Measurements from ENCODE around the gene FAM118B.
"Not testable (repeated sequence)": the region's sequence is repeated elsewhere in the genome, so short reads cannot be mapped to it uniquely, and the experiment has no call there.

FAM118B gene

DNA sequence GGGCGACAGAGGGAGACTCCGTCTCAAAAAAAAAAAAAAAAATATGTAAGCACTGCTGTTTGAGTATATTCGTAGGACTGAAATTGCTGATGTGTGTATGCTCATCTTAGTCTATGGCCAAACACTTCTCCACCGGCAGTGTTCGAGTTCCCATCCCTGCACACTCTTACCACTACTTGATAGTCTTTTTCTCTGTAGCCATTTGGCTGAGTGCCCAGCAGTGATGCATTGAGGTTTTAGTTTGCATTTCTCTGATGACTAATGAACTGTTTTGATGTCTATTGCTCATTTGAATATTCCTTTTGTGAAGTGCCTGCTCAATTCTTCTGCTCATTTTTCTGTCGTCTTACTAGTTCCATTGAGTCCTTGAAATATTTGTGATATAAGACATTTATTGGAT is 73.2 kb downstream of the FAM118B start:
- Mint-ChIP-seq H3K27ac (no peak overlapping the region), H3K36me3 (peaks cover 16% of the 10 kb centered on the region), H3K4me1 (peaks cover 50% of the 10 kb centered on the region), H3K9me3 (no peaks in the 10 kb centered on the region), H3K4me3 (peak overlapping the region; percentile 51), H3K27me3 (no peaks in the 10 kb centered on the region)
- CTCF ChIA-PET = interaction anchor here (1.3 kb wide), 1 partner anchor 342 kb away, joined by 3 read pairs; no protein-coding TSS in a partner anchor
- peak; percentile 56 for DNase-seq

DNA sequence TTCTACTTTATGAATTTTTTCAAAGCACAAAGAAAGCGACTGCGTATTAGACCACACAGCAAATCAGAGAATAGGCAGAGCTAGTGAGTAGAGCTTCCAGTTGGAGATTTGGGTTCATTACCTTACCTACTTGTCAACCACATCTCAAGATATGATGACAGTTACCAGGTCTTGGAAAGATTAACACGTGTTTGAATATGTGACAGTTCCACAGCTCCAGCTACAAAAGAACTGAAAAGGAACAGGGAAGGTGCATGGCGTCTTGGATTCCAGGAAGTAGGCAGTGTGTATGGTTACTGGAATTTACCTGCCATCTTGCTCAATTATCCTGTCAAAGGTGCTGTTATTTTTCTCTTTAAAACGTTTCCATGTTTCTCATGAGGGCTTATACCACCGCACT is 76.7 kb downstream of the FAM118B start:
- peaks cover 22% of the 10 kb centered on the region for H3K4me1 Mint-ChIP-seq
- H3K9me3 Mint-ChIP-seq = no peaks in the 10 kb centered on the region
- no peak for DNase-seq
- peaks cover 31% of the 10 kb centered on the region for H3K36me3 Mint-ChIP-seq
- H3K27me3 Mint-ChIP-seq = no peaks in the 10 kb centered on the region
- CTCF ChIA-PET = interaction anchor here (0.9 to 1.1 kb wide), 2 partner anchors 22 to 193 kb away, joined by 3 read pairs; no protein-coding TSS in a partner anchor
- no peak overlapping the region for H3K27ac Mint-ChIP-seq
- H3K4me3 Mint-ChIP-seq = no peak overlapping the region

DNA sequence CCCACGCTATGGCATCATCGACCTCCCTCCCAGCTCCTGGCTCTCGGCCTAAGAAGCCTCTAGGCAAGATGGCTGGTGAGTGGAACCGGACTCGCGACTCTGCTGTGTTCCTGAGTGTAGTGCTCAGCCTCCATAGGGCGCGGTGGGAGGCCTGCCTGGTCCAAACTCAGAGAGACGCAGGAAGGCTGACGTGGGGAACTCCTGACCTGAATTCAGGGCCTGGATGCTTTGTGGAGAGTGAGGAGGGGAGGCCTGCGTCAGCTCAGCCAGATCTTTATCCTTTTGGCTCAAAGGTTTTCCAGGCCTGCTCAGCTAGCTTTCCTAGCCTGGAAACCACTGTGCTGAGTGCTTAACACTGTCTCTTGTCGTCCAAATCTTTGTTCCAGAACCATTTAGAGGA is 79.3 kb downstream of the FAM118B start:
- Mint-ChIP-seq H3K4me3 (no peak overlapping the region), H3K36me3 (peaks cover 37% of the 10 kb centered on the region), H3K27me3 (no peaks in the 10 kb centered on the region), H3K27ac (no peak overlapping the region), H3K9me3 (no peaks in the 10 kb centered on the region), H3K4me1 (peaks cover 3% of the 10 kb centered on the region)
- CTCF ChIA-PET = no interaction called here
- DNase-seq = no peak

GRCh38 chr11:126293726-126294125 is 82.1 kb downstream of the FAM118B start:
- Mint-ChIP-seq H3K9me3 (no peaks in the 10 kb centered on the region), H3K27ac (no peak overlapping the region), H3K27me3 (no peaks in the 10 kb centered on the region), H3K4me3 (no peak overlapping the region), H3K36me3 (peaks cover 41% of the 10 kb centered on the region), H3K4me1 (peaks cover 2% of the 10 kb centered on the region)
- CTCF ChIA-PET = interaction anchor here (0.9 to 1.2 kb wide), 2 partner anchors 13 to 17 kb away, joined by 3 read pairs; no protein-coding TSS in a partner anchor
- DNase-seq = no peak

GRCh38 chr11:126297004-126297403 is 85.4 kb downstream of the FAM118B start:
- DNase-seq = no peak
- Mint-ChIP-seq H3K36me3 (peaks cover 30% of the 10 kb centered on the region), H3K27ac (no peak overlapping the region), H3K27me3 (no peaks in the 10 kb centered on the region), H3K9me3 (no peaks in the 10 kb centered on the region), H3K4me3 (no peak overlapping the region), H3K4me1 (peaks cover 2% of the 10 kb centered on the region)
- CTCF ChIA-PET = no interaction called here

- H3K9me3 Mint-ChIP-seq = no peaks in the 10 kb centered on the region
- peak within 1 kb of the TSS; percentile 76 for H3K4me3 Mint-ChIP-seq
- H3K27me3 Mint-ChIP-seq = no peaks in the 10 kb centered on the region
- CTCF ChIA-PET = interaction anchor here (0.6 kb wide), 1 partner anchor 36 kb away, joined by 3 read pairs; no protein-coding TSS in a partner anchor
- peaks cover 28% of the 10 kb centered on the region for H3K36me3 Mint-ChIP-seq
- peak within 1 kb of the TSS; percentile 94 for H3K27ac Mint-ChIP-seq
- peaks cover 37% of the 10 kb centered on the region for H3K4me1 Mint-ChIP-seq
- DNase-seq = peak; percentile 89
Measured at GRCh38 chr11:126303623-126304456, 92.3 kb downstream of the FAM118B start, which contains the start of gene DCPS. TSS of gene DCPS (plus strand) at chr11:126304060. CDS start at chr11:126304081, 21 bp downstream.

DNA sequence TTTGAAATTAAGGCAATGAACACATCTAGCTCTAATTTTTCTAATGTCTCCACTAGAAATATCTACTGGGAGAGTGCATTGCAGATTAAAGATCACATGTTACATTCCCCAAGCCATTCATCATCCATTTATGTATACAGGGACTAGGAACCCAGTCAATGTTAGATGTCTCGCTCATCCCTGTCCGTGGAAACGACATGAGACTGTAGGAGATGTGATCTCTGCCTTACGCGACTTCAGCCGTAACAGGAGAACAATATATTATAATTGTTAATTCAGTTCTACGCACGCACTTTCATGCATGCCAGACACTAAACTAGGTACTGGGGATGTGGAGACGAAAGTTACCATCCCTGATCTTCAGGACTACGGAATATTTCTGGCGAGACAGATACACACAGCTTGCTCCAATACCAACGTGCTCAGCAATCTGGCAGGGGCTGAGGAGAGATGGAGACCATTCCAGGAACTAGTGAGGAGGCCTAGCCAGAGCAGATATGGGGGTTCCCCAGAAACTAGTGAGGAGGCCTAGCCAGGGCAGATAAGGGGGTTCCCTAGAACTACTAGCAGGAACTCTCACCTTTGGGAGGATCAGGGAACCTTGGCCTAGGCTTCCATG is 93.0 kb downstream of the FAM118B start:
- Mint-ChIP-seq H3K36me3 (peaks cover 27% of the 10 kb centered on the region), H3K4me1 (peaks cover 37% of the 10 kb centered on the region), H3K4me3 (peak overlapping the region; percentile 76), H3K9me3 (no peaks in the 10 kb centered on the region), H3K27me3 (no peaks in the 10 kb centered on the region), H3K27ac (peak overlapping the region; percentile 94)
- CTCF ChIA-PET = no interaction called here
- DNase-seq = no peak

DNA sequence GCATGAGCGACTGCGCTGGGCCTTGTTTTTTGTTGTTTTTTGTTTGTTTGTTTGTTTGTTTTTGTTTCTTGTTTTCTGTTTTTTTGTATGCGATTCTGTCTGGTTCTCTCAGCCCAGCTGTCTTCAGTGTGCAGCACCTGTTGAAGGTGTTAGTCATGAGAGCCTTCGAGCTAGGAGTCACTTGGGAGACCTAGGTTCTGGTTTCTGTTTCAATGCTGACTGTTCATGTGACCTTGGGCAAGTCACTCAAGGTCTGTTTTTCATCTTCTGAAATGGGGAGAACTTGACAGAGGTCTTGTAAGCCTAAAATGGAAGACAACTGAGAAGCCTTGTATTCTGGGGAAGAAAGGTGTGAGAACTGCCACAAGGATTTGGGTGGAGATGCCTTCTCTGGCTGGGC is 94.1 kb downstream of the FAM118B start:
- H3K9me3 Mint-ChIP-seq = no peaks in the 10 kb centered on the region
- no peaks in the 10 kb centered on the region for H3K27me3 Mint-ChIP-seq
- H3K27ac Mint-ChIP-seq = peak overlapping the region; percentile 80
- CTCF ChIA-PET = interaction anchor here (0.7 to 1.4 kb wide), 3 partner anchors 13 to 175 kb away, joined by 3 to 5 read pairs (median 4); no protein-coding TSS in a partner anchor
- H3K4me1 Mint-ChIP-seq = peaks cover 46% of the 10 kb centered on the region
- peaks cover 35% of the 10 kb centered on the region for H3K36me3 Mint-ChIP-seq
- DNase-seq = peak; percentile 42
- H3K4me3 Mint-ChIP-seq = peak overlapping the region; percentile 57

DNA sequence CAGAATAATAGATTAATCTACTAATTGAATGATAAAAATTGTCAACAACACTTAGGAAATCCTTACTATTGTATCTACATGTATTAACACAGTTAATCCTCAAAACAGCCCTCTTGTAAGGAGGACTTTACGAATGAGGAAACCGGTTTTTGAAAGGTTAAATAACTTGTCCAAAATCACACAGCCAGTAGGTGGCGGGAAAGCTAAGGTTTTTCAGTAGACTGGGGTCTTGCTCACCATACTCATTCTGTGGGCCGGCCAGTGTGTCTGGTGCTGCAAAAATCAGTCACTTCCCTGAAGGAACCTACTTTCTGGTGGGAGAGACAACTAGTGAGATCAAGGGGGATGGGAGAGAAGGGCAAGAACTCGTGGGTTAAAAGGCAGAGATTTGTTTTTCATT is 96.1 kb downstream of the FAM118B start:
- Mint-ChIP-seq H3K36me3 (peaks cover 39% of the 10 kb centered on the region), H3K27ac (no peak overlapping the region), H3K27me3 (no peaks in the 10 kb centered on the region), H3K9me3 (no peaks in the 10 kb centered on the region), H3K4me3 (no peak overlapping the region), H3K4me1 (peaks cover 46% of the 10 kb centered on the region)
- CTCF ChIA-PET = interaction anchor here (0.9 to 1.6 kb wide), 5 partner anchors 8 to 136 kb away, joined by 3 to 4 read pairs (median 4); no protein-coding TSS in a partner anchor
- peak; percentile 42 for DNase-seq

GRCh38 chr11:126308271-126308671 is 96.7 kb downstream of the FAM118B start:
- H3K4me1 Mint-ChIP-seq = peaks cover 41% of the 10 kb centered on the region
- H3K27ac Mint-ChIP-seq = no peak overlapping the region
- no peaks in the 10 kb centered on the region for H3K27me3 Mint-ChIP-seq

GRCh38 chr11:126308771-126309170 is 97.2 kb downstream of the FAM118B start:
- H3K9me3 Mint-ChIP-seq, H3K27me3 Mint-ChIP-seq, H3K4me3 Mint-ChIP-seq, DNase-seq, H3K27ac Mint-ChIP-seq: not testable (repeated sequence)
- CTCF ChIA-PET = interaction anchor here (0.7 to 3.8 kb wide), 3 partner anchors 10 to 1595 kb away, joined by 3 to 61 read pairs (median 3); no protein-coding TSS in a partner anchor
- peaks cover 37% of the 10 kb centered on the region for H3K4me1 Mint-ChIP-seq
- peaks cover 38% of the 10 kb centered on the region for H3K36me3 Mint-ChIP-seq

More at GRCh38 chr11:126308271-126308671, 96.7 kb downstream of the FAM118B start:
- Mint-ChIP-seq H3K36me3 (peaks cover 39% of the 10 kb centered on the region), H3K4me3 (no peak overlapping the region), H3K9me3 (no peaks in the 10 kb centered on the region)
- CTCF ChIA-PET = interaction anchor here (0.9 to 3.8 kb wide), 4 partner anchors 9 to 172 kb away, joined by 3 to 61 read pairs (median 4); no protein-coding TSS in a partner anchor
- no peak for DNase-seq

DNA sequence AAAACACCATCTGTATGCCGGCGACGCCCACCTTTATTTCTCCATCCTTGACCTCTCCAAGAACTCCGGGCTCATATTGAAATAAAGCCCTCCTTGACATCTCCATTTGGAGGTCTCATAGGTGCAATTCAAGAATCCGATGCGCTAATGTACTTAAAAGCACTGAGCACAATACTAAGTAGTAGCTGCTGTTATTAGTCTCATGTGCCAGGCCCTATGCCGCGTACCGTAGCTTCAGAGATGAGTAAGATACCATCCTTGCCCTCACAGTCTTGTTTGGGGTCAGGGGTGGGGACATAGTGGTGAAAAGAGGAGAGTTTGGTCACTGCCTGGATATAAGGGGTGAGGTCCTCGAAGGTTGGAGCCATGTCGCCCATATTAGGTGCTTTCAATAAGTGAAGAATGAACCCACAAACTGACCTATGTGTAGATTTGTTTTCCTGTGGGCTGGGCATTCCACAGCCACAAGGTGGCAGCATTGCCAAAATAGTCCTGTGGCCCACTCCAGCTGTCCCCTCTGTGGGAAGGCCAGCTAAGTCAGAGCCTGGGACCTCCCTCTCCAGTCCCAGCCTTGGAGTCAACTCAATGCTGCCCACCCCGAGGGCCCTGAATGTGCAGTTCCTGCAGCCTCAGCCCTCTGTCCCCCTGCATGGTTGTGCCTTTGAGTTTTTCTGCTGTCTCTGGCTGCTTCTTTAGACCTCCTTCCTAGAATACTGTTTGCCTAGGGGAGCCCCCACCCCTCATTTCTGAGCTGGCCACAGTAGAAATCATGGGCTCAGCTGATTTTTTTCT is 98.8 kb downstream of the FAM118B start:
- no peak overlapping the region for H3K4me3 Mint-ChIP-seq
- CTCF ChIA-PET = interaction anchor here (0.5 to 3.8 kb wide), 27 partner anchors 9 to 680 kb away, joined by 3 to 61 read pairs (median 3); partner anchors contain the start of gene ST3GAL4
- peaks cover 44% of the 10 kb centered on the region for H3K36me3 Mint-ChIP-seq
- no peaks in the 10 kb centered on the region for H3K27me3 Mint-ChIP-seq
- no peaks in the 10 kb centered on the region for H3K9me3 Mint-ChIP-seq
- H3K27ac Mint-ChIP-seq = peak overlapping the region; percentile 54
- DNase-seq = peak; percentile 68
- peaks cover 27% of the 10 kb centered on the region for H3K4me1 Mint-ChIP-seq

GRCh38 chr11:126310992-126311310 is 99.4 kb downstream of the FAM118B start:
- CTCF ChIA-PET = interaction anchor here (0.6 to 3.8 kb wide), 23 partner anchors 8 to 679 kb away, joined by 3 to 61 read pairs (median 3); partner anchors contain the start of gene ST3GAL4
- H3K4me1 Mint-ChIP-seq = peaks cover 24% of the 10 kb centered on the region
- H3K27me3 Mint-ChIP-seq = no peaks in the 10 kb centered on the region
- DNase-seq = no peak
- H3K4me3 Mint-ChIP-seq = no peak overlapping the region
- H3K36me3 Mint-ChIP-seq = peaks cover 43% of the 10 kb centered on the region
- peak overlapping the region; percentile 54 for H3K27ac Mint-ChIP-seq
- H3K9me3 Mint-ChIP-seq = peaks cover 2% of the 10 kb centered on the region
